ENCODE measurements around the gene CARNS1.

DNA sequence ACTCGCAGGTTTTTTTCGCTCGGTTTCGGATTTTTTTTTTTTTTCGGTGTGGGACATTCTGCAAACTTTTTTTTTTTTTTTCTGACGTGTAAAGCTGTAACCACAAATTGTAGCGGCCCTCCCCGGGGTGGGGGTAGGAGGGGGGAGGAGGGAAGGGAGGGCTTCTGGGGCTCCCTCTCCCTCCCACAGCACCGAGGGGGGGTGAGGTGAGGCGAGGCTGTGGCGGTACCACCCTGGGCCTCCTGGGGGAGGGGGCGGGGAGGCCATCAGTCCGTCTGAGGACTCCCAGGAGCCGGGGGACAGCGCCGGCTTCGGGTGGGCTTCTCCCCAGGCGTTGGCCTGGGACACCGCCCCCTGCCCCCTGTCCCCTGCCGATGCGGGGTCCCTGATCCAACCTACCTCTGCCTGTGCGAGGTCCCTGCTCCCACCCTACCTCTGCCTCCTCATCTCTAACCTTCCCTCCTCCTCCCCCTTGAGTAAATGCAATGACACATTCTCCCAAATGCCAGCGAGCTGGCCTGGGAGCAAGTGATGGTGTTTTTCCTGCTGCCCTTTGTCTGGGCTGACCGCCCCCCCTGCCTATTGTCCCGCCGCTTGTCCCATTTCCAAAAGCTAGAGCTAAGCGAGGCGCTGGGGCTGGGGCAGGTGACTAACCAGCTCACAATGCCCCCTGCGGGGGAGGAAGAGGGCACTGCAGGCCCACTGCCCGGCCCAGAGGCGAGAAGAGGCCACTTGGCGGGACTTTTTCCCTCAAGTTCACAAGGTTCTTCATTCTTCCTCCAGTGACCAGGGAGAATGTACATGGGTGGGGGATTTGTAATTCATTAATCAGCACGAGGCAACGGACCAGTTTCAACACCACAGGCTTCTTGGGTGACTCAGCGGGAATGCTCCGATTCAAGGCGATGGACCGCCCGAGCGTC lies 41.6 kb upstream of the CARNS1 start:
- TF ChIP-seq CTCF (IDR thresholded peaks at IDR 0.05) (peak; percentile 23 to 60 (median 54)), POLR2A (IDR thresholded peaks at IDR 0.05) (no peak)

All from esophagus squamous epithelium (tissue), 4 donors.